ENCODE data around the gene FHIT.

Gene FHIT

DNA sequence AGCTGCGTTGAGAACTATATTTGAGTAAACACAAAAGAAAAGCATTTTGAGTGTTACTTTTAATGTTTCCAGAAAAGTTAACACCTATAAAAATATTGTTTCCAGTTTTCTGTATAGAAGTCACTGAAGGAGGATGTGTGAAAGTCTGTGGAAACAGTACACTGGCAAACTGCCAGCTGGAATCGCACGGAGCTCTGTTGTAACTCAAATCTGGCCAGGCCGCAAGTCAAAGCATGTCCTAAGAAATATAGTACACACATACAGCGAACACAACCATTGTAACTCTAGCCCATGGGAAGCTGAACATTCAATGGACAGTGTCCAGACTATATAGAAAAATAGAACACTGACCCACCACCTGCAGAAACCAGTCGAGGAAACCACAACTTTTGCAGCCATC lies 657.2 kb downstream of the FHIT start:
- no peaks in the 10 kb centered on the region for H3K36me3 Mint-ChIP-seq (ENCODE audit: low read depth)
- H3K4me3 Mint-ChIP-seq: no peak overlapping the region
- peak overlapping the region in 2 of 3 experiments; percentile 49 to 52 for H3K27ac Mint-ChIP-seq
- H3K27me3 Mint-ChIP-seq (ENCODE audit: low read depth): no peaks in the 10 kb centered on the region
- H3K4me1 Mint-ChIP-seq: peaks cover 32% of the 10 kb centered on the region
- H3K9me3 Mint-ChIP-seq: no peaks in the 10 kb centered on the region
- TF ChIP-seq, protein P1, sequence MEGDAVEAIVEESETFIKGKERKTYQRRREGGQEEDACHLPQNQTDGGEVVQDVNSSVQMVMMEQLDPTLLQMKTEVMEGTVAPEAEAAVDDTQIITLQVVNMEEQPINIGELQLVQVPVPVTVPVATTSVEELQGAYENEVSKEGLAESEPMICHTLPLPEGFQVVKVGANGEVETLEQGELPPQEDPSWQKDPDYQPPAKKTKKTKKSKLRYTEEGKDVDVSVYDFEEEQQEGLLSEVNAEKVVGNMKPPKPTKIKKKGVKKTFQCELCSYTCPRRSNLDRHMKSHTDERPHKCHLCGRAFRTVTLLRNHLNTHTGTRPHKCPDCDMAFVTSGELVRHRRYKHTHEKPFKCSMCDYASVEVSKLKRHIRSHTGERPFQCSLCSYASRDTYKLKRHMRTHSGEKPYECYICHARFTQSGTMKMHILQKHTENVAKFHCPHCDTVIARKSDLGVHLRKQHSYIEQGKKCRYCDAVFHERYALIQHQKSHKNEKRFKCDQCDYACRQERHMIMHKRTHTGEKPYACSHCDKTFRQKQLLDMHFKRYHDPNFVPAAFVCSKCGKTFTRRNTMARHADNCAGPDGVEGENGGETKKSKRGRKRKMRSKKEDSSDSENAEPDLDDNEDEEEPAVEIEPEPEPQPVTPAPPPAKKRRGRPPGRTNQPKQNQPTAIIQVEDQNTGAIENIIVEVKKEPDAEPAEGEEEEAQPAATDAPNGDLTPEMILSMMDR (IDR thresholded peaks at IDR 0.05; ENCODE audit: unreplicated experiment in 3 of 3): no peak

DNA sequence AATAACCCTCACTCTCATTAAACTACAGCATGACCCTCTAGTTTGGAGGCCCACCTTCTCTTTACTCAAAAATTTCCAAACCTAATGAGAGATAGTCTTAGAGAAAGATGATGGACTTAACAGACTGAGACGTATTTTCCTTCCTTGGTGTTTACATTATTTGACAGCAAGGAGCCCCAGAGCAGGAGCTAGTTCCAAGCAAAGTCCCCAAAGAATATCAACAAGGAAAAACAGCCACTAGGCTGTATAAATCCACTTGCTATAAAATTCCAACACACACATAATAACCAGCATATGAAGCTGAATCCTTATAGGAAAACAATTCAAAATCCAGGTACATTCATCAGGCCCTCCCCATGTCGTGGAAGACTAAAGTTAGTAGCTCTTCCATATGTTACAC lies 660.0 kb downstream of the FHIT start:
- Mint-ChIP-seq H3K4me1 (peaks cover 19% of the 10 kb centered on the region), H3K27ac (no peak overlapping the region), H3K9me3 (no peaks in the 10 kb centered on the region), H3K4me3 (no peak overlapping the region), H3K27me3 (ENCODE audit: low read depth) (no peaks in the 10 kb centered on the region), H3K36me3 (ENCODE audit: low read depth) (no peaks in the 10 kb centered on the region)
- TF ChIP-seq, protein P1 (IDR thresholded peaks at IDR 0.05; ENCODE audit: unreplicated experiment in 3 of 3): no peak

GRCh38 chr3:60588806-60589205 lies 662.4 kb downstream of the FHIT start:
- no peak overlapping the region for H3K27ac Mint-ChIP-seq
- H3K4me1 Mint-ChIP-seq: peaks cover 7% of the 10 kb centered on the region
- H3K4me3 Mint-ChIP-seq: no peak overlapping the region
- H3K27me3 Mint-ChIP-seq (ENCODE audit: low read depth): no peaks in the 10 kb centered on the region
- TF ChIP-seq, protein P1 (IDR thresholded peaks at IDR 0.05; ENCODE audit: unreplicated experiment in 3 of 3): no peak
- no peaks in the 10 kb centered on the region for H3K9me3 Mint-ChIP-seq
- no peaks in the 10 kb centered on the region for H3K36me3 Mint-ChIP-seq (ENCODE audit: low read depth)

GRCh38 chr3:60585918-60586317 lies 665.3 kb downstream of the FHIT start:
- TF ChIP-seq, protein P1 (IDR thresholded peaks at IDR 0.05; ENCODE audit: unreplicated experiment in 3 of 3): no peak
- Mint-ChIP-seq H3K27ac (no peak overlapping the region), H3K4me3 (no peak overlapping the region), H3K4me1 (peaks cover 6% of the 10 kb centered on the region), H3K36me3 (ENCODE audit: low read depth) (no peaks in the 10 kb centered on the region), H3K27me3 (ENCODE audit: low read depth) (peaks cover 3% of the 10 kb centered on the region), H3K9me3 (no peaks in the 10 kb centered on the region)

DNA sequence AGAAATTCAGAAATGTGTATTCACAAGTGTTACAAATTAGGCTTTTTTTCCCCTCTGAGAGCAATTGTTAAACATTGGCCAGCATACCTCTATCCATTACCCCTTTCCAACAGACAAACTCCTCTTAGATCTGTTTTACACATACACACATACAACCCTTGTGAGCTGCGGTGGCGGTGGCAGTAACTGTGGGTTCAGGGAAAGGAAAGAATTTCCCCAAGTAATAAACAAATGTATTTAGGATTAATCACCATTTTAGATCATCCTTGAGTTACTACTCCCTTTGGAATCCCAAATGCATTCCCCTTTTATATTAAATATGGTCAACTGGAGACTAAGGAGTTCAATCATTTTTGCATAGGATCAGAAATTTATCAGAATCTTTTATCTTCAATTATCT lies 667.0 kb downstream of the FHIT start:
- H3K4me1 Mint-ChIP-seq: peaks cover 6% of the 10 kb centered on the region
- H3K9me3 Mint-ChIP-seq: no peaks in the 10 kb centered on the region
- H3K4me3 Mint-ChIP-seq: no peak overlapping the region
- TF ChIP-seq, protein P1 (IDR thresholded peaks at IDR 0.05; ENCODE audit: unreplicated experiment in 3 of 3): no peak
- H3K27ac Mint-ChIP-seq: no peak overlapping the region
- peaks cover 6% of the 10 kb centered on the region for H3K27me3 Mint-ChIP-seq (ENCODE audit: low read depth)
- no peaks in the 10 kb centered on the region for H3K36me3 Mint-ChIP-seq (ENCODE audit: low read depth)

DNA sequence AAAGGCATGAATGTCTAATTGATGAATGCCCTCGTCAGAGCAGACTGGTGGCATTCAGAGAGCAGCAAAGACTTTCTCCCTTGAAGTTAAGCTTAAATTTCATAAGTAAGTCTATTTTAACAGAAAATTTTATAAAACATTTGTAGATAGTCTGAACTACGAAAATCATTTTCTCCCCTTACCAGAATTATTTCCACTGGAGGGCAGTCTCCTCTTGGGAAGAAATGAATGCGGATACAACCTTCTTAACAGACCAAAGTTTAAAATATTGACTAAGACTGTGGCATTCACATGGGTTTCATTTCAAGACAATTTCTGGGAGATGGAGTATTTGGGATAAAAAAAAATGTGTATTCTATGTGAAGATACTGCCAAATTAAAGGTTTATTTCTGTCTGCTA lies 669.0 kb downstream of the FHIT start:
- H3K27ac Mint-ChIP-seq: no peak overlapping the region
- no peak overlapping the region for H3K4me3 Mint-ChIP-seq
- H3K9me3 Mint-ChIP-seq: no peaks in the 10 kb centered on the region
- TF ChIP-seq, protein P1 (IDR thresholded peaks at IDR 0.05; ENCODE audit: unreplicated experiment in 3 of 3): peak; percentile 25 to 54 (median 32)
- peaks cover 6% of the 10 kb centered on the region for H3K27me3 Mint-ChIP-seq (ENCODE audit: low read depth)
- peaks cover 6% of the 10 kb centered on the region for H3K4me1 Mint-ChIP-seq
- H3K36me3 Mint-ChIP-seq (ENCODE audit: low read depth): no peaks in the 10 kb centered on the region

Data from nephron (organoid).